GM21526 (cell line): ENCODE results near the gene AHRR.
"Not testable (repeated sequence)": the region's sequence is repeated elsewhere in the genome, so short reads cannot be mapped to it uniquely, and the experiment has no call there.

ENCODE experiments used
- ATAC-seq: cut with Tn5 transposase; IDR thresholded peaks from one replicate; pipeline ENCODE4 v1.9.1; 2021; ENCODE audit warnings: moderate library complexity; ENCODE audit not compliant: unreplicated experiment, low FRiP score

The AHRR gene

GRCh38 chr5:305050-305449, 16.5 kb upstream of the AHRR start:
- no peak for ATAC-seq

- ATAC-seq = no peak
Observed at GRCh38 chr5:305459-305858, 16.1 kb upstream of the AHRR start.

DNA sequence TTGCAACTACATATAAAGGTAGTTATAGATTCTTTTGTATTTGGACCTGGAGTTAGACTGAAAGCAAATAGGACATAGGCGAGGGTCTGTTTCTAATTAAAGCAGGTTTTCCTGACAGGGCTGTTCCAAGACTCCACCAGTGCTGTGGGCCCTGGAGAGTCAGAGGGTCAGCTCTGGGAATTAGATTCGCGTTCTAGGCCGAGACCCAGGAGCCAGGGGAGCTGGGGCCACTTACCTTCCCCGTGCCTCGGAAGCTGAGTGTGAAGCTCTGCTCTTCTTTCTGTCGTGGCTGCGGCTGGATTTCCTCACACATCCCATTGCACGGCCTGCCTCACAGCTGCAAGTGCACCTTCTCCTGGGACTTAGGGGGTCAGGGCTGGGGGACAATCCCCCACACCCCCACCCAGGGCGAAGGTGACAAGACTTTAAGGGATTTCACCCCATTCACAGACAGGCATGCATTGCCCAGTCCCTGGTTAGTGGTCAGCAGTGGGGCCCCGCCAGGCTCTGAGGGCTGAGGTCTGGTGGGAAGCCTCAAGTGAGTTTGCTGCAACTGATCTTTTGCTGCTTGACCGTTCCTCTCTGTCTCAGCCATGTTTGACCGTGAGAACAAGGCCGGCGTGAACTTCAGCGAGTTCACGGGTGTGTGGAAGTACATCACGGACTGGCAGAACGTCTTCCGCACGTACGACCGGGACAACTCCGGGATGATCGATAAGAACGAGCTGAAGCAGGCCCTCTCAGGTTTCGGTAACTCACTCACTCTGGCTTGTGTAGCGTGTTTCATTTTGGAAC, 15.3 kb upstream of the AHRR start:
- no peak for ATAC-seq

DNA sequence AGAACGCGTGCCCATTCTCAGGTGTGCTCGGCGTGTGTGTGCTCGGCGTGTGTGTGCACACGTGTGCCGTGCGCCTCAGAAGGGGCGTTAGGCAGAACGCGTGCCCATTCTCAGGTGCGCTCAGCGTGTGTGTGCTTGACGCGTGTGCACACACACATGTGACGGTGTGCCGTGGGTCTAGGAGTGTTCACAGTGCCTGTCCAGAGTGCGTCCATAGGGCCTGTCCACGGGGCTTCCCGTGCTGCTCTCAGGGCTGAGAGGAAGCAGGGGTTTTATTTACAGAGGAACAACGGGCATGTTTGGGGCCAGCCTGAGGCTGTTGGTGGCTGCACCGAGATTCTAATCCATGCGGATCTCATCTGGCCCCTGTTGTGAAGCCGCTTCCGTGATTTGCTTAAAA, 14.2 kb upstream of the AHRR start:
- no peak for ATAC-seq

DNA sequence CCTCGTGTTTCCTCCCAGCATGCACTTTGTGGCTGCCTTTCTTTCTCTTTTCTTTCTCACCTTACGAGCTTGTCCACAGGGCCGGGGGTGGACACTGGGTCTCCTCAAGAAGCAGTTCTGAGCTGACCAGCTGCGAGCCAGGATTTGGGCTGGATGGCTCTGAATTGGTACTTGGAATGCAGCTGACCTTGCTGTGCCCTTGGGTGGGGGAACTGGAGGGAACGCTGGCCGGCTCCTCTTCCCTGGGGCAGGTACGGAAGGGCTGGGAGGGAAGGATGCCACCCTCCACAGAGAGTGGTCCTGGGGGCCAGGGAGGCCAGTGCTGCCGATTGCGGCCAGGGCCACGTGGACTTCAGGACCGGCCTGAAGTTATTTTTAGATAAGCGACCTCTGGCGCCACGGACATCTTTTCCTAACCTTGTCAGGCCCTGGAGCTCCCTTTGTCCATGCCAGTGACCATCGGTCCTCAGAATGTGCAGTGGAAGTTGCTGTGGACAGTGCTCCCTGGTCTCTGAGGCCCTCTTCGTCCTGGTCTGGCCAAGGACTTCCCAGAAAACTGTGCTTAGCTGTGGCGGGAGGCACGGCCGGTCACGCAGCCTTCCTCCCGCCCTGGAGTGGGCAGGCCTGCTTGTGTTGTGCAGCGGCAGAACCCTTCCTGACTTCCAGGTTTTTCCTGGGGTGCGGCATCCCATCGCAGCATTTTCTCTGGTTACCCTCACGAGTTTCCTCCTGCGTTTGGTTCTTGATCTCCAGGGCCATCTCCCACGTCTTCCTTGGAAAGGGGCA, 13.5 kb upstream of the AHRR start:
- no peak for ATAC-seq

GRCh38 chr5:308672-309271, 12.7 kb upstream of the AHRR start:
- no peak for ATAC-seq

- not testable (repeated sequence) for ATAC-seq
Observed at GRCh38 chr5:309831-310230, 11.7 kb upstream of the AHRR start.

GRCh38 chr5:310516-310915, 11.0 kb upstream of the AHRR start:
- ATAC-seq = no peak

GRCh38 chr5:310941-311434, 10.5 kb upstream of the AHRR start:
- ATAC-seq = no peak

DNA sequence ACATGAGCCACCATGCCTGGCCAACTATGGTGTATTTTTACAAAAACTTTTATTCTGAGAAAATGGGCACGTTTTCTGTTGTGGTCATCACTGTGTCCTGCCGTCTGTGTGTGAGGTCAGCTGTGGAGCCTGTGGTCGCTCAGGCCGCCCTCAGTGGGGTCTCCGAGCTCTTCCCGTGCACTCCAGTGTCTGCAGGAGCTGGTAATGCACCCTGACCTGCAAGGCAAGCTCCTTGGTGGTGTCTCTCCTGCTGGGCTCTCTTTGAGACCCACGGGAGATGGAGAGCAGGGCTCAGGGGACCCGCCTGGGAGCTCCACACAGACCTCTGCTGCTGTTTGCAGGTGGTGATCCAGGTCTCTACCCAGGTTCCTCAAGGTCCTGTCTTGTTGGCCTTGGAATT, 9.6 kb upstream of the AHRR start:
- ATAC-seq = no peak

- ATAC-seq = no peak
Observed at GRCh38 chr5:312845-313244, 8.7 kb upstream of the AHRR start.

GRCh38 chr5:313265-313664, 8.2 kb upstream of the AHRR start:
- ATAC-seq = no peak

GRCh38 chr5:313806-314376, 7.6 kb upstream of the AHRR start:
- no peak for ATAC-seq

DNA sequence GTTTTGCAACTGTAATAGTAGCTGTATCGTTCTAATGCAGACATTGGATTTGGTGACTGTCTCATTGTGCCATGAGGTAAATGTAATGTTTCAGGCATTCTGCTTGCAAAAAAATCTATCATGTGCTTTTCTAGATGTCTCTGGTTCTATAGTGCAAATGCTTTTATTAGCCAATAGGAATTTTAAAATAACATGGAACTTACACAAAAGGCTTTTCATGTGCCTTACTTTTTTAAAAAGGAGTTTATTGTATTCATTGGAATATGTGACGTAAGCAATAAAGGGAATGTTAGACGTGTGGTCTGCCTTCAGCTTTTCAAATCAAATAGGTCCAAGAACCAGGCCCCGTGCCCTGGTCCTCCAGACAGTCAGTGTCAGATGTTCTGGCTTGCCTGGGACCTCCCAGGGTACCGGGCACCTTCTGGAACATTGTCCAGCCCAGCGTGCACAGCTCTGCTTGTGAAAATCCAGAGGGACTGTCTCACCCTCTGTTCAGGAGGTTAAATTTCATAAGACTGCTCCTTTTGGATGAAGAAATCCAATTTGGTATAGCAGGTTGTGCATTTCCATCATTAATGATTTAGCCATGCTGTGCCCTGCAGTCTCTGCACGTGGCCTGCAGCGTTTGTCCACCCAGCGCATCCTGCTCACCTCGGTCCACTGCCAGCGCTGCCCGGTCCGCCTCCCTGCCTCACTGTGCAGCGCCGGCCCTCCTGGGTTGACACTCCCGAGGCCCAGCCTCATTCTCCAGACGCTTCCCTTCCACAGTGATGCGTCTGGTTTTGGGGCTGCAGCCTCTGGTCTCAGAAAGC, 6.6 kb upstream of the AHRR start:
- no peak for ATAC-seq

DNA sequence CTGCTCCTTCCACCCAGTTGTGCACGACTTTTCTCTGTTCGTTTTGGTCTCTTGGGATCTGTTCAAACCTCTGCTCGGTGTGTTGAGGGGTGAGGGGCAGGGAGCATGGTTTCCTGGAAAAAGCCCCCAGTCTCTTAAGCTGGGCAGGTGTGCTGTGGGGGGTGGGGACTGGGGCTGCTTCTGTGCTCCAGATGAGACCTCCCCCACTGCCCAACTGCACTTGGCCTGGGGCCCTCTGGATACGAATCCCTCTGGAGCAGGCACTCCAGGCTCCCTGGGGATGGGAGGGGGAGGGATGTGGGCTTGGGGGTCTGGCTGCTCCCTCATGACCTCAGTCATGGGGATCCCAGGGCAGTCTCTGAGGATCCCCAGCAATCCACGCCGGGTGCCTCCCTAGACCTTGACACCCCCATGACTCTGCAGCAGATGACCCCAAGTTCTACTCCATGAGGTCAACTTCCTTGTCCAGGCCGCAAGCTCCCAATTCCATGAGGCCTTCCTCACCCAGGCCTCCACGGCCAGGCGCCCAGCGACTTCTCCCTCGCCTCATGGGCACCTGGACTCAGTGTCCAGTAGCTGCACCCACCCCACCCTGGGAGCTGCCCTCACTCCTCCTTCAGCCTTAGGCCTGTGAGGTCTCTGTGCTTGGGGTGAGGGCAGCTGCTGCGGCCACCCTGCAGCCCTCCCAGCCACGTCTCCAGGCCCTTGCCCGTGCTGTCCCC, 5.9 kb upstream of the AHRR start:
- ATAC-seq = no peak

DNA sequence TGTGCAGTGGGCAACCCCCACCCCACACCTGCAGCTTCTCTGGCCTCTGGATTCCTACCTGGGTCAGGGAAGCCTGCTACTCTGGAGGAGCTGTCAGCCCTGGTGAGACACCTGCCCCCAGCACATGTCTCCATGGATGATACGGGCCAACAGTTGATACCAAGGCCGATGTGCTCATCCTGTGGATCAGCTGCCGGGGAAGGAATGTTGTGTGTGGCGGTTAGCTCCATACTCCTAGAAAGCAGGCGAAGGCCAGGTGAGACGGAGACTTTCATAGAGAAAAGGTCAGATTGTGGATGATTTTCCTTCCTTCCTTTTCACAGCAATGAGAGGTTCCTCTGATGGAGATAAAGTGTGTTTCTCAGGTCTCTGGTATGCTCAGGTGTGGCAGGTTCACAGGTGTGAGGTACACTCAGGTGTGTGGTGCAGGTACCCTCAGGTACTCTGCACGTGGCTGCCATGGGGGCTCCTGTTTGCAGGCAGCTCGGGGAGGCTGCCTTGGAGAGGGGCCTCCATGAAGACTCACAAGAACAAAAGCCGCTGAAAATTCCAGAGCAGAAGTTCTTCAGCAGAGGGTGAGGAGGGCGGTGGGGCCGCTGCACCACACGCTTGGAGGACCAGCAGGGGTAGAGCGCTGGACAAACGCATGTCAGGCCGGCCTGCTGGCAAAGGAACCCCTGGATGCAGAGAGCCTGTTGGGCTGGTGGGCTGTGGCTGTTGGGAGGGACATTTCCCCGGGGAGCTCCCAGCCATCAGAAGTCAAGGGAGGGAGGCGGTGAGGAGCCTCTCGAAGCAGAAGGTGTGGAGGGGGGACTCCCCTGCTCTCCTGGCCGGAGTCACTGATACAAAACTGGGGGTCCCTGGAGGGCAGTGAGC, 5.1 kb upstream of the AHRR start:
- ATAC-seq = no peak

DNA sequence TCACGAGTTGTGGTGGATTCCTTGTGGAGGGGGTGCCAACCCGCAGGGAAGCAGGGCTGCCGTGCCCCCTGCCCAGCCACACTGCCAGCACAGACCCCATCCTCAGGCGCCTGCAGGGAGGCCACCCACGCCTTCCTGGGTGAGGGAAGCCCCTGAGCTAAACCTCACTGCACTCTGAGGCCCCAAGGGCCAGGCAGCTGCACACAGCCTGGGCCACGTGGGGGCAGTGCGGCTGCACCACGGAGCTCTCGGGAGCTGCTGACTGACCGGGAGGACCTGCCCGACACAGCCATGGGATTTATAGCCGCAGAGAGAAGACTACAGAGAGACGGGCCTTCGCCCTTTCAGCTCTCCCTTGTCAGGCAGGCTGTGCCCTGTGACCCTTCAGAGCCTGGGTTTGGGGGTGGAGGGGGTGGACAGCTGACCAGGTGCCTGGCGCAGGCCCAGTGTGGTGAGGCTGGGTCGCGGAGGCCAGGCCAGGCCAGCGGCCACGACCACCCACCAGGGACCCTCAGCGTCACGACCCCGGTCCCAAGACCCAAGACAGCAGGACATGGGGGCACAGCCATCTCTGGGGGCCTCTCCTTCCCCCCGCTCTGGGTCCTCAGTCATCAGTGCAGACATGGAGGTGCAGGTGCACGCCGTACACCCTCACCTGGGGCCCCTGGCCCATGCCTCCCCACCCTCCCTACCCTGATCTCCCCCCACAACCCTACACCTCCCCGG, 4.3 kb upstream of the AHRR start:
- peak; percentile 73 for ATAC-seq

DNA sequence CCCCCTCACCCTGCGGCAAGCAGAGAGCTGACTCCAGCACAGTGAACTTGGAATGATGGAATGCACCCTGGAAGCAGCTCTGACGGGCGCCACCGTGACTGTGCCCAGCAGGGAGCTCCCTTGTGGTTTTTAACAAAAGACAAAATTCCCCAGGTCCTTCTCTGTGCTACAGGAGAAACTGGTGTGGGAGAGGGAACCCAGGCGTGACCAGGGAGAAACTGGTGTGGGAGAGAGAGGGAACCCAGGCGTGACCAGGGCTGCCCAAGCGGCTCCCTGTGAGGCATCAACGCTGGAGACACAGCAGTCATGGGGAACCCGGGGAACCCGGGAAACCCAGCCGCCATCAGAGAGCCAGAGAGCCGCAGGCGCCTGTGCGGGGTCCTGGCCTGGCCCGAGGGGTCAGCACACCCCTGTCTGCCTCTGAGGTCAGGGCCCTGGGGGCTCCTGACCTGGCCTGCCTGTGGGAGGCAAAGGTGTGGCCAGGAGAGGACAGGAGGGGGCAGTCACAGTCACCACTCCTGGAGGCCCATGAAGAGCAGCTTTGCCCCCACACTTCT, 3.1 kb upstream of the AHRR start:
- ATAC-seq = no peak
